Hematopoietic multipotent progenitor cell treated with erythropoietin and hydrocortisone succinate and interleukin-3 and kit ligand, for 8 days (in vitro differentiated cells): ENCODE data around the gene TOLLIP.
A peak's percentile ranks its signal among the peaks of the same experiment; 100 is the strongest.

ENCODE experiments used
- DNase-seq: peaks from one replicate; pipeline ENCODE4 v3.0.0-alpha.2; 2015

The TOLLIP gene

DNA sequence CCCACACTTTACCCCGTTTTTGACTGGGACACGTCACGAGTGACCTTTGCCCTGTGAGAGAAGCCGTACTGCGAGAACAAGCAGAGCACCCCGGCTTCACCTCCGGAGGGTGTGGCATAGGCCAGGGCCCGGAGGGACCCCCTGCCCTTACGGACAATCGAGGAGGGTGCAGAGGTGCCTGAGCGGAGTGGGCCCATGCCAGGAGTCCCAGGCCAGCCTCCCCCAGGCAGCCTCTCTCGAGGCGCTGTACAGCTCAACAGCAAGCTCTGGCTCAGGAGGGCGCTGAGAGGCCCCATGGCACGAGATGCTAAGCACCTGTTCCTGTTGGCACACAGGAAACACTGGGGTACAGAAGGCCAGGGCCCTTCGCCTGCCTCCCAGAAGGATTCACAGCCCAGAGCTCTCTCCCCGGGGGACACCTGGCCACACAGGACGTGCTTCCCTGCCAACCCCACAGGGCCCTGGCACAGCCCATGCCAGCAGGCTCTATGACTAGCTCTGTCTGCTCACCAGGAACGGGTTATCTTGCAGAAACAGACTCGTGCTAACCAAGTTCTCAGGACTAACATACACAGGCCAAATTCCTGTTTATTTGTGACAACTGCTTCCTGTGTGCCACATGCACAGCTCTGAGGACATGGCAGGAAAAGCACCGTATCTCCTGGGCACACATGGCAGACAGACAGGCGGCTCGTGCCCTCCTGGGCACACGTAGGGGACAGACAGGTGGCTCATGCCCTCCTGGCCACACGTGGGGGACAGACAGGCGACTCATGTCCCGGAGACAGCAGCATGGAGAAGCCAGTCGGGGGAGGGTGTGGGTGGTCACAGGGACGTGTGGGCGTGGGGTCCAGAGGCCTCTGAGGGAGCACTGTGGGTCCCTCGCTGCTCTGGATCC lies 11.6 kb downstream of the TOLLIP start:
- DNase-seq, result peak; percentile 92

DNA sequence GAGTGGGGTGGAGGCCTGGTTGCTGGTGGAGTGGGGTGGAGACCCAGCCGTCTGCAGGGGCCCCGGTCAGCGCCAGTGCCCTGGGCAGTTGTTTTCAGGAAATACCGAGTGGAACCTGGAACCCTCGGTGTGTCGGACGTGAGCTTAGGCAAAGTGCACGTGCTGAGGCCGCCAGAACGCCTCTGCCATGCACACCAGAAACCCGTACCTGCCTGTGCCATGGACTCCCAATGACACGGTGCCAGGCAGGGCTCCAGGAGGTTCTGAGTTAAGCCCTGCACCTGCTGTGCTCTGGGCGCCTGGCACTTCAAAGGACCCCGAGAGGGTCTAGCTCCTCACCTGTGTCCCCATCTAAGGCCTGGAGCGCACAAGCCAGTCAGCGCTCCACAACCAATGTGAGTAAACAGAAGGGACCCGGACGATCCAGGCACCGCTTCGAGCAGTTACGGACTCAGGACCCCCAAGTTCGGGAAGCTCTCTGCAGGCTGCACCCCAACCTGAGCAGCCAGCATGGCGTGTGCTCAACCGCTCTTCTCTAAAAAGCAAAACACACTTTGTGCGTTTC lies 12.3 kb downstream of the TOLLIP start:
- no peak for DNase-seq

- no peak for DNase-seq
Observed at GRCh38 chr11:1296287-1296686, 13.1 kb downstream of the TOLLIP start.

GRCh38 chr11:1295591-1295990 lies 13.8 kb downstream of the TOLLIP start:
- DNase-seq, result no peak

- no peak for DNase-seq
Observed at GRCh38 chr11:1295086-1295485, 14.3 kb downstream of the TOLLIP start.

DNA sequence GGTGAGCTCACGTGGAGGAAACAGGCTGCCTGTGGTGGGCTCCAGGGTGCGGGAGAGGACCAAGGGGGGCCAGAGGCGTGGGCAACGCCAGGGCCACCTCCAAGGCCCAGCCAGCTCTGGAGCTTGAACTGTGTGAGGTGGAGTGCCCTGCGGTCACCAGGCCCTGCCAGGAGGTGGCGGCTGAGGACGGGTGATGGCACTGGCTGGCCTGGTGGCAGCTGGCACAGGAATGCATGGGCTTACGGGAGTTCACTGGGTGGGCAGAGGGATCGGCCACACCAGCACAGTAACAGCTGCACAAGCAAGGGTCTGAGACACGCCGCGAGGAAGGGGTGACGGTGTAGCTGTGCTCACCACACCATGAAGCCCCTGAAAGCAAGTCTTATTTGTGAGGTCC lies 15.8 kb downstream of the TOLLIP start:
- DNase-seq, result peak; percentile 37

DNA sequence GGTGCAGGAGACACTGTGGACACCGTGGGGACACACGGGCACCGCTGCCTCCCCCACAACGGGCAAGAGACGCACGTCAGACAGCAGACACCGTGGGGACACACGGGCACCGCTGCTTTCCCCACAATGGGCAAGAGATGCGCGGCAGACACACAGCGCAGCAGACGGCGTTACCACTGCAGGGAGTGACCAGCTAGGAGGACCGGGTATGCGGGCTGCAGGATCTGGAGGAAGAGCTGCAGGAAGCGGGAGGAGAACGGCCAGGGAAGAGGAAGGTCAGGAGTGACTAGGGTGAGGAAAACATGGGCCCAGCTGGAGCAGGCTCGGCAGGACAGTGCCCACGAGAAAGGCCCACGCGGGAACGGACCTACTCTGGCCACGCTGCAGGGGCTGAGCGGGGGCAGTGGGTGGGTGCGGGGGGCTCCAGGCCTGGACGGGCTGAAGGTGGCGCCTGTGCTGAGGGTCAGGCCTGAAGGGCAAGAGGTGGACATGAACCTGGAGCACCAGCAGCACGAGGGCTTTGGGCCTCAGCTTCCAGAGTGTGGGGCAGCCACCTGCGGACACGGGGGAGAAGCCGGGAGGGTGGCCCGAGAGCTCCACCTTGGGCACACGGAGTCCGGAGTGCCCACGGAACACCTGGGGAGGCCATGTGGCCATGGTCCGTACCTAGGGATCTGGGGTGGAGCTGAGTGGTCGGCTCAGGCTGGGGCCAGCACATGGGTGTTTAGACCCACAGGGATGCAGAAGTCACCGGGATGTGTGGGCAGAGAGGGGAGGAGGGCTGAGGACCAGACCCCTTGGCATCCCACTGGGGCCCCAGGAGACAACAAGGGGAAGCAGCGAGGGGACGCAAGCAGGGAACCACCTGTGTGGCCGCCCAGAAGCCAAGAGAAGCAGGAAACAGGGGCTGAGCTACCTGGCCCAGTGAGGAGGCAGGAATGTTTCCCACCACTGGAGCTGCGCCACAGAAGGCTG lies 16.5 kb downstream of the TOLLIP start:
- DNase-seq, result no peak

GRCh38 chr11:1292018-1292643 lies 17.3 kb downstream of the TOLLIP start:
- DNase-seq, result no peak

DNA sequence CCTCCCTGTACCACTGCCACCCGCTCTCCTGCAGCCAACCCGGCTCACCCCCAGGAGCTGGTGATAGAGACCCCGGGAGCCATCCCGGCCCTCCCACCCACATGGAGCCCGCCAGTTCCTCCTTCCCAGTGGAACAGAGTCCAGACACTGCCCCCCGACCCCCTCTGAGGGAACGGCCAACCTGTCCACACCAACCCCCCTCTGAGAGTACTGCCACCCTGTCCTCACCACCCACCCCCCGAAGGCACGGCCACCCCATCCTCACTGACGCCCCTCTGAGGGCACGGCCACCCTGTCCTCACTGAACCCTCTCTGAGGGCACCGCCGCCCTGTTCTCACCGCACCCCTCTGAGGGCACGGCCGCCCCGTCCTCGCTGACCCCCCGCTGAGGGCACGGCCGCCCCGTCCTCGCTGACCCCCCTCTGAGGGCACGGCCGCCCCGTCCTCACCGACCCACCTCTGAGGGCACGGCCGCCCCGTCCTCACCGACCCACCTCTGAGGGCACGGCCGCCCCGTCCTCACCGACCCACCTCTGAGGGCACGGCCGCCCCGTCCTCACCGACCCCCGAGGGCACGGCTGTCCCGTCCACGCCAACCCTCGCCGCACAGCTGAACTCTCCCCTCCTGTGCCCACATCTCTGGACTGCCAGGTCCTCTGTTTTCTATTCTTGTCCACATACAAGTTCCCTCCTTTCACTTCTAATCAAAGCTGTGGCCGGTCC lies 18.0 kb downstream of the TOLLIP start:
- no peak for DNase-seq

DNA sequence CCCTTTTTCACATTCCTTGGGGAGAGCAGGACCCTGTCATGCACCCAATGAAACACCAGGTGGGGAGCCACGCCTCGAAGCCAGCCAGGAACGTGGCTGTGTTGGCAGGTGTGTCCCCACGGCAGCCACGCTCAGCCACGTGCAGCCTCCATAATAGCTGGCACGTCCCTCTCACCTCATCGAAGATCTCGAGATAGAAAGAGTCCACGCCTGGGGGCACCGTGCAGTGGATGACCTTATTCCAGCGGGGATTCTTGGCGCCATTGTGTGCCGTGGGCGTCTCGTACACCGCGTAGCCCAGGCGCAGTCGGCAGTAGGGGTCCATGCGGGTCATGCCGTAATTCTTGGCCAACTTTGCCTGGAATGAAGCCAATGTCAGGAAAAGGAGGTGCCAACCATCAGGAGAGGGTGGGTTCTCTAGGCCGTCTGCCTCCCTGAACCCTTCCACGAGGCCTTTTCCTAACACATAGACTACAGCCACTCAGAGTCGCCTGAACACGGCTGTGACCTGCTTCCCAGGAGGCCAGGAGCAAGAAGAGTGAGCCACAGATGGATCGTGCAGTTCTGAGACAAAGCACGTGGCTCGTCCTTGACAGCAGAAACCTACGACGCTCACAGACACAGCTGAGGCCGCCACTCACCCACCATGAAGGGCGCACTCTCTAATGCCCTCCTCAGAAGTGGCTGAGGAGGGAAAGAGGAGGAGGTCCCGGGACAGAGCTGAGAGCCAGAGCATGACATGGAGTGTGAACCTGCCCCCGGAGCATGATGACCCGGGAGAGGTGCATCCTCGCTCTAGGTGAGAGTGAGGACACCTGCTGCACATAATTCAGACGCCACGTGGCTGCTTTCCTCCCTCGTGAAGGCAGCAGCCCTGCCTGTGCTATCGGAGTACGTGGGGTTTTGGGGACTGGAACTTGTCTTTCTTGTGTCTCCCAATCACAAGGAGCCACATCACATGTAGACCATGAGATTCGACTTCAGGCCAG lies 19.1 kb downstream of the TOLLIP start:
- DNase-seq, result no peak

DNA sequence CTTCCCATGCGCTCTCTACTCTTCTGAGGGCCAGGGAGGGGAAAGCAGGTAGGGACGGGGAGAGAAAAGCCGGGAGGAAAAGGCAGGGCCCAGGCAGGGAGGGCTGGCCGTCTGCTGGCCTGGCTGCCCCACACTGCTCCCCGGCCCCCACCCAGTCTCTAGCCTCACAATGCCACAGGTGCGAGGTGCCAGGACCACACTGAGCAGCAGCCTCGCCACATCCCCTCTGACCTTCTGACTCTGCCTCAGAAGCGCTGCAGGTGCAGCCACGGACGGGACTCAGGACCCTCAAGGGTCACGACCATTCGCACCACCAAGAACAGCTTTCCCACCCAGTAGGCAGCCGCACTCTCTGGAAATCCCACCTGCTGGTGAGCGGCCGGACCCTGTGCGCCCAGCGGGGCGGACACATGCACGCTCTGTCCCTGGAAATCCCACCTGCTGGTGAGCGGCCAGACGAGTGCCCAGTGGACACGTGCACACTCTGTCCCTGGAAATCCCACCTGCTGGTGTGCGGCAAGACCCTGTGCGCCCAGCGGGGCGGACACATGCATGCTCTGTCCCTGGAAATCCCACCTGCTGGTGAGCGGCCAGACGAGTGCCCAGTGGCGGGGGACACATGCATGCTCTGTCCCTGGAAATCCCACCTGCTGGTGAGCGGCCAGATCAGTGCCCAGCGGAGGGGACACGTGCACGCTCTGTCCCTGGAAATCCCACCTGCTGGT lies 20.1 kb downstream of the TOLLIP start:
- DNase-seq, result no peak

GRCh38 chr11:1288426-1289151 lies 20.8 kb downstream of the TOLLIP start:
- no peak for DNase-seq

DNA sequence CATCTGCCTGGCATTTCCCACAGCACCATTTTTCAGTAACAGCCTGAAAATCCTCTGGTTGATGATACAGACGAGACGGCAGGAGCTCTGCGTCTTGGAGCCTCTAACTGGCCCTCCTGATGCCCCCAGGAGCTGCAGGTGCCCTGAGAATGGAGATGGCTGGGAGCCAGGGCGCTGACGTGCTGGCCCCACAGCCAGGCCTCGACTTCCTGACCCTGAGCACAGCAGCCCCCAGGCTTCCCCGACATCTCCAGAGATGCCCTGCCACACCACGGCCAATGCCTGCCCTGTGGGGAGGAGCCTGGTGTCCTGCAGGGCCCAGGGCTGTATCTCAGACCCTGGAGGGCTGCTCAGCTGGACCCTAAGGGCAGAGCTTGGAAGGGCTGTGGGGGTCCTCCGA lies 21.5 kb downstream of the TOLLIP start:
- DNase-seq, result no peak

DNA sequence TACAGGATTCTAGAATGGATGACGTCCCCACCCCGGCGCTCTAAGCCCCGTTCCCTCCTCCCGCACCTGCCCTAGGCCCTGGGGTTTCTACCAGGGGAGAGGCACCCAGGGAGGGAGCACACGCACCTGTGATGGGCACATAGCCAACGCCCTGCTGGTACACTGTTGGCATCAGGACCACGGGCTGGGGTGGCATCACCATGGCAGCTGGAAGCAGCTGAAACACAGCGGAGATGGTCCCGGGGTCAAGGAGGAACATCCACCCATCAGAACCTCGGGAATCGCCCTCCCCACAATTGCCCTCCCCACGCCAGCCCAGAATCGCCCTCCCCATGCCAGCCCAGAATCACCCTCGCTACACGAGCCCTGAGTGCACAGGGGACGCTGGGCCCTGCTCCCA lies 23.6 kb downstream of the TOLLIP start:
- no peak for DNase-seq

GRCh38 chr11:1285316-1285744 lies 24.1 kb downstream of the TOLLIP start:
- no peak for DNase-seq

GRCh38 chr11:1283906-1284305 lies 25.5 kb downstream of the TOLLIP start:
- no peak for DNase-seq

DNA sequence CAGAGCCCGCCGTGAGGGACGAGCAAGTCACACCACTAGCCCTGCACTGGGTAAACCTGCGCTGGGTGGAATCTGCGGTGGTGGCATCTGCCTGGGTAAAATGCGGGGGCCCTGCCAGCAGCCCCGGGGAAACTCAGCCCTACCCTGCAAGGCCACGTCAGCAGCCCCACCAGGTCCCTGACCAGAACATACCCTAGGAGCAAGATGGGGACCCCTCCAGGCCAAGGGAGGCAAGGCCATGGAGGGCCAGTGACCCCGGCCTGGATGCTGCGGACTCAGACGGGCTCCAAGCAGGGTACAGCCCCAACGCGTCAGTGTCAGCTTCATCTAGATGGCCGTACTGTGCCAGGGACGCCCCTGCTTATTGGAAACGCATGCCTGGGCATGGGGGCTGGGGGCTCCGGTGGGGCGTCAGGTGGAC lies 26.3 kb downstream of the TOLLIP start:
- no peak for DNase-seq

GRCh38 chr11:1281974-1282365 lies 27.5 kb downstream of the TOLLIP start:
- no peak for DNase-seq

DNA sequence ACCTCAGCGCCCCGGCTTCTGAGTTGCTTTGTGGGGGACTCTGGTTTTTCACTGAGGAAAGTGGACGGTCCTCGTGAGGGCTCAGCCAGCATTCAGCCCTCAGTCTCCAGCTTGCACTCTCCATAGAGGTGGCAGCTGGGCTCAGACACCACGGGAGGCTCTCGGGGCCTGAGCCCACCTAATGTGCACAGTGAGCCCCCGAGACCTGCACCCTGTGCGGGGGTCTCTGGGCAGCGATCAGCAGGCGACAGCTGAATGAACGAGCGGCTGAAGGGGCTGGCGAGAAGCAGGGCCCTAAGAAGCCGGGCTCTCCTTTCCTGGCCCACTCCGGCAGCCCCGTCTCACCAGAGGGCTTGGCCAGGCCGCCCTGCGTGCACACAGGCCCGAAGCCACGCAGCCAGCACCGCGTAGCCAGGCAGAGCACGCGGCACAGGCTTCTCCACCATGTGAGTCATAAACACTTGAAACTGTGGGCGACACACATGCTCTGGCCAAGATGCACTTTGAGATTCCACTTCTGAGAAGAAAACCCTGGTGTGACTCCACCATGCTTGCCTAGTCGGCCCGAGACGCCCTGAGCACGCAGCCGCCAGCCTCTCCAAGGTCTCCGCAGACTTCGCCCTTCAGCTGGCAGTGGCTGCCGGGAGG lies 28.0 kb downstream of the TOLLIP start:
- DNase-seq, result no peak
